Thoracic aorta (tissue), 2 donors: Measurements from ENCODE around the gene CDCA3. TPM values are rescaled to one million over a fixed set of nuclear protein-coding genes. Genes with fewer than 3 reads are reported as not detected.

Experiments
- ATAC-seq: fragments of 150-250 bp; one replicate; pipeline ENCODE4 v1.8.0; 2017; ENCODE audit warnings: low read depth; ENCODE audit not compliant: insufficient number of reproducible peaks, low FRiP score
- DNase-seq: peaks from one replicate; pipeline ENCODE4 v3.0.0-alpha.2; 2020; ENCODE audit warnings: low spot score
- H3K27ac ChIP-seq, 2 donors: fragments of 200-600 bp; sonication (generic); 1 replicate in 1 of 2; 2 replicates in 1 of 2; pipeline ENCODE4 v1.5.1; 2016; ENCODE audit warnings: mild to moderate bottlenecking in 2 of 2, moderate library complexity in 2 of 2
- H3K27me3 ChIP-seq: fragments of 200-600 bp; sonication (generic); replicated peaks from 2 replicates; pipeline ENCODE4 v1.6.0; 2016; ENCODE audit warnings: mild to moderate bottlenecking; ENCODE audit not compliant: insufficient read depth
- H3K36me3 ChIP-seq: fragments of 200-600 bp; sonication (generic); one replicate; pipeline ENCODE4 v1.5.1; 2016
- H3K4me1 ChIP-seq, 2 donors: fragments of 200-600 bp; sonication (generic); 1 replicate in 1 of 2; 2 replicates in 1 of 2; pipeline versions ENCODE4 v1.5.1 to v1.6.0; 2016; ENCODE audit warnings: low read depth in 2 of 2, mild to moderate bottlenecking in 1 of 2; ENCODE audit not compliant: control insufficient read depth in 1 of 2
- H3K4me3 ChIP-seq: fragments of 200-600 bp; sonication (generic); 2 replicates; pipeline ENCODE4 v1.5.1; 2016; ENCODE audit warnings: mild to moderate bottlenecking
- H3K9me3 ChIP-seq: fragments of 200-600 bp; sonication (generic); 2 replicates; pipeline ENCODE4 v1.5.1; 2016
- total RNA-seq, 2 donors: library from RNA; depleted of rRNA; stranded (reverse); fragments of >200 nt; gene quantifications; one replicate each; pipeline versions ENCODE4 v1.1.0 to v1.2.3, GENCODE V29; 2016
- TF ChIP-seq, protein P1 (sequence below): fragments of 200-600 bp; sonication (generic); IDR thresholded peaks from one replicate; pipeline ENCODE4 v1.5.1; 2019; ENCODE audit warnings: antibody characterized with exemption

CDCA3 gene
- total RNA-seq, 2 donors from 2014 or later, result 1.8 to 1.9 TPM

DNA sequence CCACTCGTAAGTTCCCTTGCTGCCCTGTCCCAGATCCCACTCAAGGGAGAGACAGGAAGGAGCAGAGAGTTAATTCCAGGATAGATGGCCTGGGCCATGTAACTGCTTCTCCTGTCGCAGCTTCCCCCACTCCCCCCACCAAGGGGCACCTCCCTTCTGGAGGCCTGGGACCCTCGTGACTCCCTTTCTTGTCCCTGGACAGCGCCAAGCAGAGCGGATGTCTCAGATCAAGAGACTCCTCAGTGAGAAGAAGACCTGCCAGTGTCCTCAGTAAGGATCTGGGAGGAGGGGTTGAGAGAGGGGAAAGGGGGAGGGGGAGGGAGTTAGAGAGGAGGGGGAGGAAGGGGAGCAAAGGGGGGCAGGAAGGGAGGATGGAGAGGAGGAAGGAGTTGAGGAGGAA is 32.4 kb downstream of the CDCA3 start:
- H3K4me1 ChIP-seq, result peaks cover 5 to 16% of the 10 kb centered on the region in 2 donors
- H3K36me3 ChIP-seq, result no peaks in the 10 kb centered on the region
- ATAC-seq (no peak), DNase-seq (no peak)
- H3K27me3 ChIP-seq, result peaks cover 9% of the 10 kb centered on the region
- H3K9me3 ChIP-seq, result no peaks in the 10 kb centered on the region
- TF ChIP-seq, protein P1, sequence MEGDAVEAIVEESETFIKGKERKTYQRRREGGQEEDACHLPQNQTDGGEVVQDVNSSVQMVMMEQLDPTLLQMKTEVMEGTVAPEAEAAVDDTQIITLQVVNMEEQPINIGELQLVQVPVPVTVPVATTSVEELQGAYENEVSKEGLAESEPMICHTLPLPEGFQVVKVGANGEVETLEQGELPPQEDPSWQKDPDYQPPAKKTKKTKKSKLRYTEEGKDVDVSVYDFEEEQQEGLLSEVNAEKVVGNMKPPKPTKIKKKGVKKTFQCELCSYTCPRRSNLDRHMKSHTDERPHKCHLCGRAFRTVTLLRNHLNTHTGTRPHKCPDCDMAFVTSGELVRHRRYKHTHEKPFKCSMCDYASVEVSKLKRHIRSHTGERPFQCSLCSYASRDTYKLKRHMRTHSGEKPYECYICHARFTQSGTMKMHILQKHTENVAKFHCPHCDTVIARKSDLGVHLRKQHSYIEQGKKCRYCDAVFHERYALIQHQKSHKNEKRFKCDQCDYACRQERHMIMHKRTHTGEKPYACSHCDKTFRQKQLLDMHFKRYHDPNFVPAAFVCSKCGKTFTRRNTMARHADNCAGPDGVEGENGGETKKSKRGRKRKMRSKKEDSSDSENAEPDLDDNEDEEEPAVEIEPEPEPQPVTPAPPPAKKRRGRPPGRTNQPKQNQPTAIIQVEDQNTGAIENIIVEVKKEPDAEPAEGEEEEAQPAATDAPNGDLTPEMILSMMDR, result no peak
- H3K4me3 ChIP-seq, result no peak overlapping the region
- H3K27ac ChIP-seq, result no peak overlapping the region

DNA sequence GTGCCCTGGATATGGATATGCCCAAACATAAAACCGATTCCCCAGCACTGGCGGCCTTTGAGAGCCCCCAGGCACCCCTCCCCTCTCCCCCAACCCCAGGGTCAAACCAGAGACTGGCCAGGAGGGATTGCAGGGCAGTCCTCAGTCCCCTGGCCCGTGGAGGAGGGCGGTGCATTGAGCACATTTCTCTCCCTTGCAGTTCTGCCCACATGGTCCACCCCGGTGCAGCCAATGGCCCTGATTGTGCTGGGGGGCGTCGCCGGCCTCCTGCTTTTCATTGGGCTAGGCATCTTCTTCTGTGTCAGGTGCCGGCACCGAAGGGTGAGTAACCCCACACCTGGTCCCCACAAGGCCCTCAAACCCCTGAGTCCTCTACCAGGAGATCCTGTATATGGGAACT is 32.9 kb downstream of the CDCA3 start:
- H3K4me1 ChIP-seq, result peaks cover 5 to 16% of the 10 kb centered on the region in 2 donors
- no peak overlapping the region for H3K27ac ChIP-seq
- no peaks in the 10 kb centered on the region for H3K9me3 ChIP-seq
- TF ChIP-seq, protein P1, result no peak
- ATAC-seq, result no peak
- peaks cover 5% of the 10 kb centered on the region for H3K27me3 ChIP-seq
- H3K4me3 ChIP-seq, result no peak overlapping the region
- H3K36me3 ChIP-seq, result no peaks in the 10 kb centered on the region
- DNase-seq, result no peak

DNA sequence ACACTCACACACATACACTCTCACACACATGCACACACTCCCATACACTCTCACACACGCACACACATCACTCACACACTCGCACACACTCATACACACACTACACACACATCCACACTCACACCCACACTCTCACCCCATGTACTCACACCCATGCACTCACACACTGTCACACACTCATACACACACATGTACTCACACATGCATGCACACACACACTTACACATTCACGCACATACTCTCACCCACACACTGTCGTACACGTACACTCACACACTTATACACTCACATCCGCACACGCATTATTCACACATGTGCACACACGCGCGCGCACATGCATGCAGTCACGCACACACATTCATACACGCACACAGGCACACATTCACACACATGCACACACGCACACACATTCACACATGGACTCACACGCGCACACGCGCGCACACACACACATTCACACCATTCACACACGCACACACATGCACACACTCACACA is 33.4 kb downstream of the CDCA3 start:
- Histone ChIP-seq H3K36me3 (no peaks in the 10 kb centered on the region), H3K9me3 (no peaks in the 10 kb centered on the region), H3K4me1 (peaks cover 5 to 16% of the 10 kb centered on the region in 2 donors), H3K4me3 (no peak overlapping the region), H3K27ac (no peak overlapping the region), H3K27me3 (no peaks in the 10 kb centered on the region)
- ATAC-seq (no peak), DNase-seq (no peak)
- TF ChIP-seq, protein P1, result no peak

DNA sequence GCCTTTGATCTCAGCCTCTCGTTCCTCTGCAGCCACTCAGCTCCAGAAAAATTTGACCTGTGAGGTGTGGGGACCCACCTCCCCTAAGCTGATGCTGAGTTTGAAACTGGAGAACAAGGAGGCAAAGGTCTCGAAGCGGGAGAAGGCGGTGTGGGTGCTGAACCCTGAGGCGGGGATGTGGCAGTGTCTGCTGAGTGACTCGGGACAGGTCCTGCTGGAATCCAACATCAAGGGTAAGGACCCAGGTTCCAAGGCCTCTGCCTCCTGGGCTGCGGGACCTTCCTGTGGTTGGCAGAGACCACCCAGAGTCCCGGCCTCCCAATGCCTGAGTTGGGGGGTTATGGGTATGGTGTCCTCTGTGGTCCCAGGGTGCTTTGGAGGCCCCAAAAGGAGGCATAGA is 34.0 kb downstream of the CDCA3 start:
- DNase-seq, result no peak
- peaks cover 4 to 12% of the 10 kb centered on the region in 2 donors for H3K4me1 ChIP-seq
- H3K9me3 ChIP-seq, result no peaks in the 10 kb centered on the region
- no peak overlapping the region for H3K27ac ChIP-seq
- H3K36me3 ChIP-seq, result no peaks in the 10 kb centered on the region
- no peaks in the 10 kb centered on the region for H3K27me3 ChIP-seq
- TF ChIP-seq, protein P1, result no peak
- ATAC-seq, result no peak
- no peak overlapping the region for H3K4me3 ChIP-seq

DNA sequence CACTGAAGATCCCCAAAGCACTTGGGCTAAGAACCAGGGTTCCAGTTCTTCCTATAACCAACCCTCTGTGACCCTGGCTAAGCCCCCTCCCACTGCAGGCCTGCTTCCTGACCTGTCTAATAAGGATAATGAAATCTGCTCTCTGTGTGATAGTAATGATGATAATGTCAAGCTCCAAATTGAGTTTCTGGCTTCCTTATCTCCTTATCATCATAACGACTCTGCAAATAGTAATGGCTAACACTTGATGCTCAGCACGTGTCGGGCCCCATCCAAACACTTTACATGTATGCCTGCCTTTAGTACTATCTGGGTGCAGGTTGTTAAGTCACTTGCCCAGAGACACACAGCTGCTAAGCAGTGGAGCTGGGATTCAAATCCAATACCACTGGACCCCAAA is 34.5 kb downstream of the CDCA3 start:
- H3K27me3 ChIP-seq, result no peaks in the 10 kb centered on the region
- H3K4me1 ChIP-seq, result peaks cover 0 to 7% of the 10 kb centered on the region in 2 donors
- TF ChIP-seq, protein P1, result no peak
- no peak overlapping the region for H3K4me3 ChIP-seq
- ATAC-seq (no peak), DNase-seq (no peak)
- H3K36me3 ChIP-seq, result no peaks in the 10 kb centered on the region
- H3K27ac ChIP-seq, result no peak overlapping the region
- H3K9me3 ChIP-seq, result no peaks in the 10 kb centered on the region
